HepG2 (cell line): ENCODE data around the gene ORC2. TPM values are rescaled to one million over a fixed set of nuclear protein-coding genes. Genes with fewer than 3 reads are reported as not detected.

ENCODE experiments used
- ELF3 ChIP-seq: IDR thresholded peaks from 2 replicates; pipeline ENCODE4 v1.6.1; 2016; ENCODE audit warnings: missing genetic modification reagents, missing compliant biosample characterization
- FOXK2 ChIP-seq: fragments of 450-650 bp; IDR thresholded peaks from 2 replicates; pipeline ENCODE4 v1.6.1; 2016
- HIVEP1 ChIP-seq: sonication (generic); formaldehyde crosslinking; IDR thresholded peaks from 2 replicates; pipeline ENCODE4 v1.4.0; 2020; ENCODE audit warnings: mild to moderate bottlenecking, missing genetic modification reagents
- KLF9 ChIP-seq: IDR thresholded peaks from 2 replicates; pipeline ENCODE4 v1.6.1; 2016; ENCODE audit warnings: low read depth
- LCORL ChIP-seq, 2 experiments: fragments of 450-650 bp in 1 of 2; sonication (generic) in 1 of 2; formaldehyde crosslinking in 1 of 2; IDR thresholded peaks; 2 replicates each; pipeline versions ENCODE4 v1.5.0 to v1.6.1; 2017 to 2020; ENCODE audit warnings: antibody characterized with exemption in 1 of 2, missing genetic modification reagents in 1 of 2
- MED8 ChIP-seq: sonication (generic); formaldehyde crosslinking; IDR thresholded peaks from 2 replicates; pipeline ENCODE4 v1.8.1; 2023; ENCODE audit warnings: mild to moderate bottlenecking, missing genetic modification reagents; ENCODE audit not compliant: insufficient replicate concordance
- NFE2 ChIP-seq: sonication (generic); formaldehyde crosslinking; IDR thresholded peaks from 2 replicates; pipeline ENCODE4 v1.4.0; 2020; ENCODE audit warnings: missing genetic modification reagents
- NFIB ChIP-seq: sonication (generic); formaldehyde crosslinking; IDR thresholded peaks from 2 replicates; pipeline ENCODE4 v1.9.0; 2021; ENCODE audit warnings: missing genetic modification reagents, mild to moderate bottlenecking, borderline replicate concordance
- NR1H2 ChIP-seq: sonication (generic); formaldehyde crosslinking; IDR thresholded peaks from 2 replicates; pipeline ENCODE4 v1.8.1; 2022; ENCODE audit warnings: low read depth, missing genetic modification reagents, borderline replicate concordance
- NR2F1 ChIP-seq, 2 experiments: fragments of 450-650 bp in 1 of 2; formaldehyde crosslinking in 1 of 2; IDR thresholded peaks; 2 replicates each; pipeline versions ENCODE4 v1.5.0 to v1.6.1; 2016 to 2020; ENCODE audit warnings: mild to moderate bottlenecking in 1 of 2, missing compliant biosample characterization in 1 of 2, missing genetic modification reagents in 1 of 2, moderate library complexity in 1 of 2
- SIN3B ChIP-seq: fragments of 150-350 bp; IDR thresholded peaks from 2 replicates; pipeline ENCODE4 v1.6.1; 2014; ENCODE audit warnings: low read length
- SPEN ChIP-seq: sonication (generic); formaldehyde crosslinking; IDR thresholded peaks from 2 replicates; pipeline ENCODE4 v1.5.1; 2020; ENCODE audit warnings: low read depth, mild to moderate bottlenecking, missing genetic modification reagents
- TCF7L2 ChIP-seq: IDR thresholded peaks from 2 replicates; pipeline ENCODE4 v1.6.1; 2011; ENCODE audit warnings: mild to moderate bottlenecking, low read depth, low read length, moderate library complexity
- THAP11 ChIP-seq: IDR thresholded peaks from 2 replicates; pipeline ENCODE4 v1.6.1; 2016; ENCODE audit warnings: missing biosample characterization, missing genetic modification reagents
- ZEB1 ChIP-seq: IDR thresholded peaks from 2 replicates; pipeline ENCODE4 v1.6.1; 2012; ENCODE audit warnings: mild to moderate bottlenecking, low read depth, inconsistent platforms; ENCODE audit not compliant: insufficient replicate concordance
- ZFP82 ChIP-seq: sonication (generic); formaldehyde crosslinking; IDR thresholded peaks from 2 replicates; pipeline ENCODE4 v1.5.1; 2020; ENCODE audit warnings: mild to moderate bottlenecking, missing genetic modification reagents, borderline replicate concordance
- ZNF136 ChIP-seq: sonication (generic); formaldehyde crosslinking; IDR thresholded peaks from 2 replicates; pipeline ENCODE4 v1.8.1; 2022; ENCODE audit warnings: low read depth, mild to moderate bottlenecking, moderate library complexity, missing genetic modification reagents
- ZNF556 ChIP-seq: sonication (generic); formaldehyde crosslinking; IDR thresholded peaks from 2 replicates; pipeline ENCODE4 v1.4.0; 2020; ENCODE audit warnings: mild to moderate bottlenecking, missing genetic modification reagents, borderline replicate concordance
- ZNF570 ChIP-seq: sonication (generic); formaldehyde crosslinking; IDR thresholded peaks from 2 replicates; pipeline ENCODE4 v1.4.0; 2020; ENCODE audit warnings: mild to moderate bottlenecking, missing genetic modification reagents, borderline replicate concordance
- ZNF577 ChIP-seq: sonication (generic); formaldehyde crosslinking; IDR thresholded peaks from 2 replicates; pipeline ENCODE4 v1.4.0; 2020; ENCODE audit warnings: mild to moderate bottlenecking, low read depth, missing genetic modification reagents, borderline replicate concordance
- polyA plus RNA-seq, 8 experiments: library from polyadenylated mRNA; depleted of rRNA in 3 of 8; stranded (reverse) in 7 of 8; unstranded in 1 of 8; fragments of >200 nt; fragmentation: Illumina TruSeq in 4 of 8; extraction: Trizol in 4 of 8; gene quantifications; 2 replicates each; pipeline versions ENCODE4 v1.2.1 to v1.2.3, GENCODE V29; 2011 to 2016; ENCODE audit warnings: low read depth in 4 of 8, missing spikeins in 1 of 8, mixed read lengths in 1 of 8; ENCODE audit not compliant: insufficient read depth in 1 of 8
- total RNA-seq, 5 experiments: library from RNA; depleted of rRNA; stranded (reverse); fragments of >200 nt; fragmentation: Illumina TruSeq; extraction: Trizol; gene quantifications; 2 replicates each; pipeline ENCODE4 v1.2.3, GENCODE V29; 2016; ENCODE audit warnings: low read depth in 1 of 5
- TF ChIP-seq, protein P1 (sequence below): sonication (generic); formaldehyde crosslinking; conservative IDR thresholded peaks from 2 replicates; pipeline ENCODE4 v1.8.0; 2022; ENCODE audit warnings: missing genetic modification reagents
- TF ChIP-seq, protein P2 (sequence below): sonication (generic); formaldehyde crosslinking; IDR thresholded peaks from 2 replicates; pipeline ENCODE4 v1.5.1; 2020; ENCODE audit warnings: mild to moderate bottlenecking, moderate library complexity, missing genetic modification reagents
- TF ChIP-seq, protein P3 (sequence below): sonication (generic); formaldehyde crosslinking; IDR thresholded peaks from 2 replicates; pipeline ENCODE4 v1.4.0; 2020; ENCODE audit warnings: low read depth, mild to moderate bottlenecking, missing genetic modification reagents
- TF ChIP-seq, protein P4 (sequence below): sonication (generic); formaldehyde crosslinking; IDR thresholded peaks from 2 replicates; pipeline ENCODE4 v1.8.1; 2022; ENCODE audit warnings: low read depth, mild to moderate bottlenecking, missing genetic modification reagents

Gene ORC2
- total and polyA plus RNA-seq, 2 of the 13 experiments (the other 11 are each of a cell fraction or from before 2014, with no cell fraction given) = 19.3 to 73.5 TPM

DNA sequence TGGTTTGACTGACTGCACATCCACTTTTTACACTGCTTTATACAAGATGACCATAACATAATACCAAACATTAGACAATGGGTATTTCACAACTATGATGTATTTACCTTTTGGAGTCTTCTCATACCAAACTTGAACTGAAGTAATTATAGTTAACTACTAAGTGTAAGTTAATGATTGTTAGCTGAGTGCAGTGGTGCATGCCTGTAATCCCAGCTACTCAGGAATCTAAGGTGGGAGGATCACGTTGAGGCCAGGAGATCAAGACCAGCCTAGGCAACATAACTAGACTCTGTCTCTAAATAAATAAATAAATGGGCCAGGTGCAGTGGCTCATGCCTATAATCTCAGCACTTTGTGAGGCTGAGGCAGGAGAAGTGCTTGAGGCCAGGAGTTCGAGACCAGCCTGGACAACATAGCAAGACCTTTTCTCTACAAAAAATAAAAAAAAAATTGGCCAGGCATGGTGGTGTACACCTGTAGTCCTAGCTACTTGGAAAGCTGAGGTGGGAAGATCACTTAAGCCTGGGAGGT, 44.9 kb upstream of the ORC2 start (continued):
- TF ChIP-seq MED8 (CRISPR knock-in tag) (no peak), TCF7L2 (no peak), ZNF570 (no peak), SPEN (CRISPR knock-in tag) (peak; percentile 34; the same call in 1 of the 2 replicates), LCORL (IDR thresholded peaks at IDR 0.05) (peak; percentile 22), LCORL (CRISPR knock-in tag; IDR thresholded peaks at IDR 0.05) (peak; percentile 83), KLF9 (CRISPR knock-in tag) (peak; percentile 24; the same call in 1 of the 2 replicates), ZNF136 (CRISPR knock-in tag) (0 out of 2 replicates have a peak, but pooled peaks have one; percentile 30), ZFP82 (no peak), SIN3B (no peak), HIVEP1 (no peak), NR2F1 (CRISPR knock-in tag; IDR thresholded peaks at IDR 0.05) (0 out of 4 replicates have a peak, but pooled peaks of 1 of the 2 experiments have one; percentile 44), ZNF577 (CRISPR knock-in tag) (no peak), FOXK2 (no peak), ZNF556 (CRISPR knock-in tag) (0 out of 2 replicates have a peak, but pooled peaks have one; percentile 29), NFE2 (no peak), ZEB1 (peak; percentile 72), THAP11 (peak; percentile 47; the same call in 1 of the 2 replicates), NR1H2 (CRISPR knock-in tag) (no peak), NFIB (no peak), ELF3 (peak; percentile 75)
- TF ChIP-seq, protein P1, sequence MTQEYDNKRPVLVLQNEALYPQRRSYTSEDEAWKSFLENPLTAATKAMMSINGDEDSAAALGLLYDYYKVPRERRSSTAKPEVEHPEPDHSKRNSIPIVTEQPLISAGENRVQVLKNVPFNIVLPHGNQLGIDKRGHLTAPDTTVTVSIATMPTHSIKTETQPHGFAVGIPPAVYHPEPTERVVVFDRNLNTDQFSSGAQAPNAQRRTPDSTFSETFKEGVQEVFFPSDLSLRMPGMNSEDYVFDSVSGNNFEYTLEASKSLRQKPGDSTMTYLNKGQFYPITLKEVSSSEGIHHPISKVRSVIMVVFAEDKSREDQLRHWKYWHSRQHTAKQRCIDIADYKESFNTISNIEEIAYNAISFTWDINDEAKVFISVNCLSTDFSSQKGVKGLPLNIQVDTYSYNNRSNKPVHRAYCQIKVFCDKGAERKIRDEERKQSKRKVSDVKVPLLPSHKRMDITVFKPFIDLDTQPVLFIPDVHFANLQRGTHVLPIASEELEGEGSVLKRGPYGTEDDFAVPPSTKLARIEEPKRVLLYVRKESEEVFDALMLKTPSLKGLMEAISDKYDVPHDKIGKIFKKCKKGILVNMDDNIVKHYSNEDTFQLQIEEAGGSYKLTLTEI (CRISPR knock-in tag) = no peak
- TF ChIP-seq, protein P2, sequence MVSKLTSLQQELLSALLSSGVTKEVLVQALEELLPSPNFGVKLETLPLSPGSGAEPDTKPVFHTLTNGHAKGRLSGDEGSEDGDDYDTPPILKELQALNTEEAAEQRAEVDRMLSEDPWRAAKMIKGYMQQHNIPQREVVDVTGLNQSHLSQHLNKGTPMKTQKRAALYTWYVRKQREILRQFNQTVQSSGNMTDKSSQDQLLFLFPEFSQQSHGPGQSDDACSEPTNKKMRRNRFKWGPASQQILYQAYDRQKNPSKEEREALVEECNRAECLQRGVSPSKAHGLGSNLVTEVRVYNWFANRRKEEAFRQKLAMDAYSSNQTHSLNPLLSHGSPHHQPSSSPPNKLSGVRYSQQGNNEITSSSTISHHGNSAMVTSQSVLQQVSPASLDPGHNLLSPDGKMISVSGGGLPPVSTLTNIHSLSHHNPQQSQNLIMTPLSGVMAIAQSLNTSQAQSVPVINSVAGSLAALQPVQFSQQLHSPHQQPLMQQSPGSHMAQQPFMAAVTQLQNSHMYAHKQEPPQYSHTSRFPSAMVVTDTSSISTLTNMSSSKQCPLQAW = peak; percentile 98
- TF ChIP-seq, protein P3, sequence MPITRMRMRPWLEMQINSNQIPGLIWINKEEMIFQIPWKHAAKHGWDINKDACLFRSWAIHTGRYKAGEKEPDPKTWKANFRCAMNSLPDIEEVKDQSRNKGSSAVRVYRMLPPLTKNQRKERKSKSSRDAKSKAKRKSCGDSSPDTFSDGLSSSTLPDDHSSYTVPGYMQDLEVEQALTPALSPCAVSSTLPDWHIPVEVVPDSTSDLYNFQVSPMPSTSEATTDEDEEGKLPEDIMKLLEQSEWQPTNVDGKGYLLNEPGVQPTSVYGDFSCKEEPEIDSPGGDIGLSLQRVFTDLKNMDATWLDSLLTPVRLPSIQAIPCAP = no peak
- TF ChIP-seq, protein P4, sequence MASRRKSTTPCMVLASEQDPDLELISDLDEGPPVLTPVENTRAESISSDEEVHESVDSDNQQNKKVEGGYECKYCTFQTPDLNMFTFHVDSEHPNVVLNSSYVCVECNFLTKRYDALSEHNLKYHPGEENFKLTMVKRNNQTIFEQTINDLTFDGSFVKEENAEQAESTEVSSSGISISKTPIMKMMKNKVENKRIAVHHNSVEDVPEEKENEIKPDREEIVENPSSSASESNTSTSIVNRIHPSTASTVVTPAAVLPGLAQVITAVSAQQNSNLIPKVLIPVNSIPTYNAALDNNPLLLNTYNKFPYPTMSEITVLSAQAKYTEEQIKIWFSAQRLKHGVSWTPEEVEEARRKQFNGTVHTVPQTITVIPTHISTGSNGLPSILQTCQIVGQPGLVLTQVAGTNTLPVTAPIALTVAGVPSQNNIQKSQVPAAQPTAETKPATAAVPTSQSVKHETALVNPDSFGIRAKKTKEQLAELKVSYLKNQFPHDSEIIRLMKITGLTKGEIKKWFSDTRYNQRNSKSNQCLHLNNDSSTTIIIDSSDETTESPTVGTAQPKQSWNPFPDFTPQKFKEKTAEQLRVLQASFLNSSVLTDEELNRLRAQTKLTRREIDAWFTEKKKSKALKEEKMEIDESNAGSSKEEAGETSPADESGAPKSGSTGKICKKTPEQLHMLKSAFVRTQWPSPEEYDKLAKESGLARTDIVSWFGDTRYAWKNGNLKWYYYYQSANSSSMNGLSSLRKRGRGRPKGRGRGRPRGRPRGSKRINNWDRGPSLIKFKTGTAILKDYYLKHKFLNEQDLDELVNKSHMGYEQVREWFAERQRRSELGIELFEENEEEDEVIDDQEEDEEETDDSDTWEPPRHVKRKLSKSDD = no peak; the same call in 1 of the 2 replicates
